ENCODE results near the gene PIKFYVE. TPM values are rescaled to one million over a fixed set of nuclear protein-coding genes. Genes with fewer than 3 reads are reported as not detected.

The PIKFYVE gene
- total and polyA plus RNA-seq, 10 of the 15 experiments (the other 5 are each of a cell fraction or from before 2014, with no cell fraction given): 5.2 to 41.7 (median 19.6) TPM

DNA sequence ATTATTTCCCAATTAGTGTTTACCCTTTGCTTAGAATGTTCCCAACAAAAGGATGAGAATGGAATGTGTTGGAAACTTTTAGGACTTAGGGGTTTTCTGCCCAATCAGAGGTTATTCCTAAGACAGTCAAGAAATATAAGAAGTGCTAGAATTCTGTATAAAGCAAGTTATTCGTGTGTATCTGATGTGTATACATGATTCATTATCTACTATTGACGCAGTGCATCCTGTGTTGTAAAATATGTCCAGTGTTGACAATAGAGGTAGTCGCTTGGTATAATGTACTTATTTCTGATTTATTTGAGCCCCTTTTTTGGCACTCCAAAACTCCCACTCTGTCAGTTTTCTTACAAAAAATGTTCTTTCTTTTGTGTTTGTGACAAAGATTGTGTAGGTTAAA, 881 bp downstream of the PIKFYVE start:
- no peaks in the 10 kb centered on the region for H3K9me3 ChIP-seq (replicated peaks; ENCODE audit: control insufficient read depth, insufficient read depth, low read length)
- BruUV-seq (replicated peaks): TSS peak; percentile 72
- H3K79me2 ChIP-seq (ENCODE audit: control insufficient read depth, insufficient read depth, low read length): peaks cover 39% of the 10 kb centered on the region
- H3K27ac ChIP-seq (ENCODE audit: control insufficient read depth, insufficient read depth): peak overlapping the region; percentile 93
- intact Hi-C loops (cut with micrococcal nuclease; ENCODE audit: unreplicated experiment): loop anchor here (1.0 to 10.0 kb wide), 4 partner anchors 48 to 732 kb away; partner anchors contain the start of gene METTL21A
- FAIRE-seq: no peak
- TF ChIP-seq ZNF687 (IDR thresholded peaks at IDR 0.05) (no peak), YY1 (IDR thresholded peaks at IDR 0.05; ENCODE audit: low read depth, low read length) (no peak), BCL11A (IDR thresholded peaks at IDR 0.05; ENCODE audit: low read depth, low read length) (no peak), RELB (IDR thresholded peaks at IDR 0.05; ENCODE audit: low read depth) (no peak), SRF (IDR thresholded peaks at IDR 0.05; ENCODE audit: low read depth in 2 of 2, low read length in 2 of 2) (no peak), ZNF622 (IDR thresholded peaks at IDR 0.05) (no peak), FOXM1 (IDR thresholded peaks at IDR 0.05; ENCODE audit: low read depth, low read length) (no peak), SMARCA5 (IDR thresholded peaks at IDR 0.05) (no peak), ZNF274 (IDR thresholded peaks at IDR 0.05; ENCODE audit: insufficient read depth, insufficient read length) (no peak), HDAC2 (IDR thresholded peaks at IDR 0.05) (no peak), TCF12 (IDR thresholded peaks at IDR 0.05; ENCODE audit: low read depth, low read length) (no peak)
- TF ChIP-seq, protein P1, sequence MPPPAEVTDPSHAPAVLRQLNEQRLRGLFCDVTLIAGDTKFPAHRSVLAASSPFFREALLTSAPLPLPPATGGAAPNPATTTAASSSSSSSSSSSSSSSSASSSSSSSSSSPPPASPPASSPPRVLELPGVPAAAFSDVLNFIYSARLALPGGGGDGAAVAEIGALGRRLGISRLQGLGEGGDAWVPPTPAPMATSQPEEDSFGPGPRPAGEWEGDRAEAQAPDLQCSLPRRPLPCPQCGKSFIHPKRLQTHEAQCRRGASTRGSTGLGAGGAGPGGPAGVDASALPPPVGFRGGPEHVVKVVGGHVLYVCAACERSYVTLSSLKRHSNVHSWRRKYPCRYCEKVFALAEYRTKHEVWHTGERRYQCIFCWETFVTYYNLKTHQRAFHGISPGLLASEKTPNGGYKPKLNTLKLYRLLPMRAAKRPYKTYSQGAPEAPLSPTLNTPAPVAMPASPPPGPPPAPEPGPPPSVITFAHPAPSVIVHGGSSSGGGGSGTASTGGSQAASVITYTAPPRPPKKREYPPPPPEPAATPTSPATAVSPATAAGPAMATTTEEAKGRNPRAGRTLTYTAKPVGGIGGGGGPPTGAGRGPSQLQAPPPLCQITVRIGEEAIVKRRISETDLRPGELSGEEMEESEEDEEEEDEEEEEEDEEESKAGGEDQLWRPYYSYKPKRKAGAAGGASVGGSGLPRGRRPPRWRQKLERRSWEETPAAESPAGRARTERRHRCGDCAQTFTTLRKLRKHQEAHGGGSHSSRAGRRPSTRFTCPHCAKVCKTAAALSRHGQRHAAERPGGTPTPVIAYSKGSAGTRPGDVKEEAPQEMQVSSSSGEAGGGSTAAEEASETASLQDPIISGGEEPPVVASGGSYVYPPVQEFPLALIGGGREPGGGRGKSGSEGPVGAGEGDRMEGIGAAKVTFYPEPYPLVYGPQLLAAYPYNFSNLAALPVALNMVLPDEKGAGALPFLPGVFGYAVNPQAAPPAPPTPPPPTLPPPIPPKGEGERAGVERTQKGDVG (CRISPR knock-in tag; IDR thresholded peaks at IDR 0.05): no peak
- ChIA-PET SMC1A (ENCODE audit: uncharacterized antibody, unreplicated experiment) (interaction anchor here (0.7 to 8.9 kb wide), 11 partner anchors 8 to 642 kb away, joined by 3 to 77 read pairs (median 3); partner anchors contain the start of genes IDH1 and METTL21A), CTCF (interaction anchor here (1.0 to 6.2 kb wide), 6 partner anchors 9 to 53 kb away, joined by 3 to 69 read pairs (median 4); partner anchors contain the start of gene IDH1), POLR2A (interaction anchor here (1.1 to 5.7 kb wide), 7 partner anchors 8 to 53 kb away, joined by 3 to 68 read pairs (median 6); partner anchors contain the start of gene IDH1), RAD21 (ENCODE audit: unreplicated experiment) (interaction anchor here (0.7 to 5.3 kb wide), 12 partner anchors 11 to 91 kb away, joined by 3 to 43 read pairs (median 4); partner anchors contain the start of gene IDH1)
- WGBS (ENCODE audit: insufficient coverage, insufficient replicate concordance, low lambda C conversion rate, missing lambda C conversion rate): 4% methylated on average over 3 of the region's 3 CpGs
- H3K9ac ChIP-seq (ENCODE audit: control insufficient read depth, insufficient read depth, low read length): peak overlapping the region; percentile 86
- H3K4me1 ChIP-seq (ENCODE audit: control insufficient read depth, insufficient read depth, low read length): peaks cover 8% of the 10 kb centered on the region
- no peaks in the 10 kb centered on the region for H3K27me3 ChIP-seq (replicated peaks in 1 of 2; ENCODE audit: control insufficient read depth in 2 of 2, insufficient read depth in 2 of 2, low read length in 1 of 2)
- peak overlapping the region; percentile 88 for H3K4me2 ChIP-seq (ENCODE audit: control insufficient read depth, insufficient read depth)
- peak overlapping the region; percentile 86 for H3K4me3 ChIP-seq
- ATAC-seq: no peak
- no peaks in the 10 kb centered on the region for H4K20me1 ChIP-seq (ENCODE audit: control insufficient read depth, insufficient read depth)
- in situ Hi-C loops (cut with MboI): no loop called here
- no peaks in the 10 kb centered on the region for H3K36me3 ChIP-seq (ENCODE audit: control insufficient read depth in 2 of 2, insufficient read depth in 2 of 2, low read length in 1 of 2)
- no peak for DNase-seq (ENCODE audit: low read depth, low spot score)
- H2AFZ ChIP-seq (ENCODE audit: control insufficient read depth, low read depth, low read length): peak overlapping the region; percentile 57; the same call in 1 of the 2 replicates

All from GM12878 (cell line).